Femur (tissue), 1 donor: Measurements from ENCODE around the gene CPLANE2.
"Not testable (repeated sequence)": the region's sequence is repeated elsewhere in the genome, so short reads cannot be mapped to it uniquely, and the experiment has no call there.

Experiments
- DNase-seq: peaks from one replicate; pipeline ENCODE4 v3.0.0-alpha.2; 2017

The CPLANE2 gene

DNA sequence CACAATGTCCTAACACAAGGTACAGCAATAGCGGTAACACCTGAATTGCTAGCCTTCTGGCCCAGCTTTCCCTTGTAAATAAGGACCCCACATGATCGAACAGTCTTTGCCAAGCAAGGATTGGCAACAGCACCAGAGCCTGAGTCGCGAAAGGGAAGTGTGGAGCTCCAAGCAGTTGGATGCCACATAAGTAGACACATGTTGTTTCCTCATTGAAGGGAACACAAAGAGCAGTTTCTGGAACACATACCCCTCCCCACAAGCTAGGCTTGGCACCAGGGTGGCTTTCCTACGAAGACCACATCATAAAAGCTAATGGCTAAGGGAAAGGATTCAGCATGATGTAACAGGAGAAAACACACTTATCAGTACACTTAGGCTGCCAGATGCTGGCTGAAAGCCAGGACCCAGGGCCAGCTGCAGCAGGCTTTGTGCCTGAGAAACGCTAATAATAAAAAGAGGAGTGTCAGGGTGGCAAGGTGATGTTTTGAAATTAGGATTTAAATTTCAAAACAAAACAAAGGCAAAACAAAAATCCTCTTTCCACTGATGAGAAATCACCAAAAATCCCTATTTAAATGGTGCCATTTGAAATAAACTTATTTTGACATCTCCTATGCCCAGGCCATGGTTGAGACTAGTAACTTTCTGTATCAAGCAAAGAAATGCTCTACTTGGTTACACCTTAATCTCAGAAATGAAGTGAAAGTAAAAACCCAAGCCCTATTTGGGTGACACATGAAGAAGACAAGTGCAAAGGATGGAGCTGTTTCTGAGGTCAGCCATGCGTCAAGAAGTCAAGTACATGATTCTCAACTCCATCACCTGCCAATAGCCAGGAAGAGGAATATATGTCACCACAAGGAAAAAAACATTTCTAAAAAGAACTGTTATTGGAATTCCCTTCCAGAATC lies 11.9 kb upstream of the CPLANE2 start:
- peak; percentile 80 for DNase-seq

DNA sequence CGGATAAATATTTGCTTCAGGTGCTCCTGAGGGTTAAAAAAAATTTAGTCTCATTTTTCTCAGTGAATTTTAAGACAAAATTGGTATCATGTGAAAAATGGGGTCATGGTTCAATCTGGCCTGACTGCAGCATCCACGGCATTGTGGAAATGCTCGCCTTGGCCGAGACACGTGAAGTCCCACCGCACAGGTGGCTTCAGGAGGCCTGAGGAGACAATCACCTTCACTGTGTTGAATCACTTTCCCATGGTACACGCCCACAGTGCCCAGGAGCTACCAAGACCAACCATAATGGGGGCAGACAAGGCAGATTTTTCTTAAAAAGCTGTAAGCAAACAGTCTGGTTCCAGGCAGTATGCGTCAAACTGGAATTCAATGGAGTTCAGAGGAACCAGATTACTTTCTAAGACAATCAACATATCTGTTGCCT lies 11.0 kb upstream of the CPLANE2 start:
- DNase-seq = no peak

DNA sequence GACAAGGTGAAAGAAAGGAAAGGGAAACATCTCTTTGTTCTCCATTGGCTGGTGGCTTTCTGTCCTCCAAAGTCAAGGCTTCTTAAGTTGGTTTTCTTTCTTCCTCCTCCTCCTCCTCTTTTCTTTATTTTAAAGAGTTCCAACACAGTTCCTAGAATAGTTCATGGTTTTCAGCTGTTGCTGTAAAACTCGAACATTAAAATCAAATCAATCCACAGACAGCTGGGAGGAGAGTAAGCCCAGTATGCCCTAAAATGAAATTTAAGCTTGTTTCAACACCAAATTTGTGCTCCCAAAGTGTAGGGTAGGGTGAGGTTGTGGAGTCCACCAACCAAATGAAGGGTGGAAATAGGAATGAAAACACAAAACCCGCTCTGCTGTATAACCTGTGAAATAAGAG lies 10.5 kb upstream of the CPLANE2 start:
- DNase-seq = no peak

DNA sequence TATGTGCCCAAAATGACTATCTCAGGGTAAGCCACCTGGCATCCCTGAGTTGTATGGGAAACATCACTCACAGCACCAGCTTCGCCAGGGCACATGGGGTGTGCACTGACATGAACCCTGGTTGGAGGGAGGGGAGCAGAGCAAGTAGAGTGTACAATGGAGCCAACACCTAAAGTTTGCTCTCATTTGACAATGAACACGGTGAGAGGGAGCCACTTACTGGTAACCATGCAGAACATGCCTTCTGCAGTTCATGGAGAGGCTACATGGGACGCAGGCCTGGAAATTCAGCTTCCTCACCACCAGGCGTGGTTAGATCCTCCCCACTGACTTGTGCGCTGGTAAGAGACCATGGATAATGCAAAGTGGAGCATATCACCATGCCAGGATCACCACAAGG lies 10.0 kb upstream of the CPLANE2 start:
- no peak for DNase-seq

DNA sequence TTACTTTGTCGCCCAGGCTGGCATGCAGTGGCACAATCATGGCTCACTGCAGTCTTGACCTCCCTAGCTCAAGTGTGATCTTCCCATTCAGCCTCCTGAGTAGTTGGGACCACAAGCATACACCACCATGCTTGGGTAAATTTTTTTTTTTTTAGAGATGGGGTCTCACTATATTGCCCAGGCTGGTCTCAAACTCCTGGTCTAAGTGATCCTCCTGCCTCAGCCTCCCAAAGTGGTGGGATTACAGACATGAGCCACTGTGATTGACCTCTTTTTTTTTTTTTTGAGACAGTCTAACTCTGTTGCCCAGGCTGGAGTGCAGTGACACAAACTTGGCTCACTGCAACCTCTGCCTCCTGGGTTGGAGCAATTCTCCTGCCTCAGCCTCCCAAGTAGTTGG lies 9.3 kb upstream of the CPLANE2 start:
- DNase-seq = not testable (repeated sequence)

DNA sequence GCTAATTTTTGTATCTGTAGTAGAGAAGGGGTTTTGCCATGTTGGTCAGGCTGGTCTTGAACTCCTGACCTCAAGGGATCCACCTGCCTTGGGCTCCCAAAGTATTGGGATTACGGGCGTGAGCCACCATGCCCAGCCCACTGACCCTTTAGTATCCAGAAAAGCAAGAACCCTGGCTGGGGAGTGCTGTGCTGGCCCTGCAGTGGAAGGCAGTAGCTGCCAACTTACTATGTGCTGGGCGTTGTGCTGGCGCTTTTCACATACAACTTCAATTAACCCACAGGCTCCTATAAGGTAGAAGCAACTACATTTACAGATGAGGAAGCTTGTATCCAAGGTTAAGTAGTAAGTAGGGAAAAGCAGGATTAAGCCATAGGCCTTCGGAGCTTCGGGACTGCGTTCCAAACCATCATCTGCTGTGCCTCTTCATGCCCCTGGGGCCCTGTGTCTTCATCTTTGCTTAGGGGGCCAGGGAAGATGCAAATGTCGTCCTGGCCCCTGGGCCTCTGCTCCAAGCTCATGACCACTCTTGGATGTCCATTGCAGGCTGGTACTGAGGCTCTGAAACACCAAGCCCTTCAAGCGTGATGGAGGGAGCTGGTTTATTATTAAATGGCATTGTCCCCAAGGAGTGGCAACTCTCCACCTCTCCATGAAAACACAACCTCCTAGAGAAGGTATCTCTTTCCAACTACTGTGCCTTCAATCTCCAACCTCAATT lies 8.7 kb upstream of the CPLANE2 start:
- no peak for DNase-seq

DNA sequence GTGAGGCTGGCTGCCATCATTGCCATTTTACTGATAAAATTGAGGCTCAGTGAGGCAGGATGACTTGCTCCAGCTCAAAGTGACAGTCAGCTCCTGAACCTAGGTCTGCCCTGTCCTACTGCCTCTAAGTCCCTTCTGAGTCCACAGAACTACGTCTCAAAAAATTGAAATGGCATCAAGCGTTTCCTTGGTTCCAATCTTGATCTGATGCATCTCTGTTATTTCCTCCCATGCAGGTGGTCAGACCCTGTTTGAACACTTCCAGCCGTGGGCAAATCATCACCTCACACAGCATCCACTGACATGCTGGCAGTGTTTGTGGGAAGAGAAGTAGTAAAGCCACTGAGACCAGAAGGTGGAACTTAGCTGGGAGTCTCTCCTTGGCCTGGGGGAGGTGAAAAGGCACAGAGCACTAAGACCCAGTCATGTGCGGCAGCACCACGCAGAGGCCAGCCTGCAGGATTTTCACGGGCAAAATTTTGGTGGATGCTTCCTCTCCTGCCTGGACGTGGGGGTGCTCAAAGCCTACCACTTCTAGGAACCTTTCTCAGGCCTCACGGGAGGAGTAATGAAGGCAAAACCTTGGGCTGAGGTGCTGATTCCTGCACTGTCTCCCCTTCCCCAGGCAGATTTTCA lies 7.8 kb upstream of the CPLANE2 start:
- DNase-seq = no peak

DNA sequence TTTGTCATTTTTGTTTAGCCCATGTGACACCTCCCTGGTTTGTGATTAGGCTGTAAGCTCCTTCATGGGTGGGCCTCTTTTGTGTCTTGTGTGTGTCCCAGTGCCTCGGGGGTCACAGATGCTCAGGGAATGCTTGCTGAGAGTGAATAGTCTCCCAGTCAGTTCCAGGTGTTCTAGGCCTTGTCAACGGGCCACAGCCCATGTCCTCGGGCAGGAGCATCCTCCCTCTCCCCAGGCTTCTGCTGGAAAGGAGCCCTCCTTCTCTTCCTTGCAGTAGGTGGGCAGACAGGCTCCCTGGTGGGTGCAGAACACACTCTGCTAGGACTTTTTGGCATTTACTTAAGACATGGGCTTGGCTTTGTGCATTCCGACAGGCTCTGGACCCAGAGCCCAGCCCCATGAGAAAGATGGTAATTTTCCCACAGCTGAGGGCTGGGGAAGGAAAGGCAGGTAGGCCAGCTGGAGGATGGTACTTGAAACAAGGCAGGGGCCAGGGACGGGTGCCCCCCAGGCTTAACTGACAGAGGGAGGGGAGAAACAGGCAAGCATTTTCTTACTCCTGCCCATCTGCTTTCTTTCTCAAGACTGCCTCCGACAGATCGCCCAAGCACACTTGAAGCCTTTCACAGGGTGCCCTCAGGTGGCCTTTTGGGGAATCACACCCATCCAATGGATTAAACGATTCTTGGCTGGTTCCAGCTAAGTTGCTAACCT lies 7.1 kb upstream of the CPLANE2 start:
- peak; percentile 86 for DNase-seq

DNA sequence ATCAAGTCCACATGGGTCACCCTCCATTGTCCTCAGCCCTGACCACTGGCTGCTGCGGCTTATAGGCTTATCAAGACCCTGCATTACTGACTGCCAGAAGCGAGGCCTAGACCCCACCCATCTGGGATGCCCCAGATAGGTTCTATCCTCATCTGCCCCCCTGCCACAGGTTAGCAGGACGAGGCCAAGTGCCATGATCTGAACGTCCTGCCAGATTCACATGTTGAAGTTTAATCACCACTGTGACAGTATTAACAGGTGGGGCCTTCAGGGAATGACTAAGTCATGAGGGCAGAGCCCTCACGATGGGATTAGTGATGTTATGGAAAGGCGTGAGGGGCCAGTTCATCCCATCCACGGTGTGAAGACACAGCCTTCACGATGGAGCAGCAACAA lies 6.2 kb upstream of the CPLANE2 start:
- no peak for DNase-seq

DNA sequence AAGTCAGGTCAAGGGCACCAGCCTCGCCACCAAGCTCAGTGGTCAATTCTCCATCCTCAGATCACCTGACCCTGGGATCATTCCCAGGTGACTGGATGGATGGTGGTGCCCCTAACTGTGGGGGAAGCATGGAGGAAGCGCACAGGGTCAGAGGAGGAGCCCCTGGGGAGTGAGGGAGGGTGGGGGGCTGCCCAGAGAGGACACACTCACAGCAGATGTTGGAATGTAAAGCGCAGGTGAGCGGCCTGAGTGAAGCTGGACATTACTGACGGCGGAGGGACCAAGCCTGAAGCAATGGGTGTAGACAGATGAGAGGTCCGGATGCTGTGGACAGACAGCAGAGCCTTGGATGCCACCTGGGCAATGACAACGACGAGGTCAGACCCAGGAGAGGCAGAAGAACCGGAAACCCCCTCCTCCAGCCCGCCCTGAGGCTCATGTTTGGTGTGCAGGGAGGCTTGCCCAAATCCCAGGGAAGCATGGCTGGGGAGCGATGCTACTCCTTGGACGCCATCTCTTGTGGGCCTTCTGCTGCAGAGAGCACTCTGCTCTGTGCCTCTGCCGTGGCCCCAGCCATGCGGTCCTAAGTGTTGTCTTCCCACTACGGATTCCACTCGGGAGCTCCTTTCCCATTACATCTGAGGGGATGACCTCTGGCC lies 5.7 kb upstream of the CPLANE2 start:
- no peak for DNase-seq

DNA sequence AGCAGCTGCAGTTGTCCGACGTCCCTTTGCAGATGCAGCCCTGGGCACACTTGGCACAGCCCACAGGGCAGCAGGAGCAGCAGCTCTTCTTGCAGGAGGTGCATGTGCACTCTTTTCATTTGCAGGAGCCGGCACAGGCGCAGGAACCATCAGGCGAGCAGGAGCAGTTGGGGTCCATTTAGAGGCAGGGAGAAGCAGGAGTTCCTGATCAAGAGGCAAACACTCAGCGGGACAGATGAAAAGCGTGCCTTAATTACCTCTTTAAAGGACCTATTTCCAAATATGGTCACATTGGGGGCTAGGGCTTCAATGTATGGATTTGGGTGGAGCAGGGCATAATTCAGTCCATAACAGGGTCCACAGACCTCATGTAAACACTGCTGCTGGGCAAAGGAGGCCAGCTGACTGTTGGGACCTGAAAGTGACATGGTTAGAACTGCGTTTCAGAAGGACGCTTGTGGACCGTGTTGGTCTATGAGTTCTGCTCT lies 4.3 kb upstream of the CPLANE2 start:
- no peak for DNase-seq

DNA sequence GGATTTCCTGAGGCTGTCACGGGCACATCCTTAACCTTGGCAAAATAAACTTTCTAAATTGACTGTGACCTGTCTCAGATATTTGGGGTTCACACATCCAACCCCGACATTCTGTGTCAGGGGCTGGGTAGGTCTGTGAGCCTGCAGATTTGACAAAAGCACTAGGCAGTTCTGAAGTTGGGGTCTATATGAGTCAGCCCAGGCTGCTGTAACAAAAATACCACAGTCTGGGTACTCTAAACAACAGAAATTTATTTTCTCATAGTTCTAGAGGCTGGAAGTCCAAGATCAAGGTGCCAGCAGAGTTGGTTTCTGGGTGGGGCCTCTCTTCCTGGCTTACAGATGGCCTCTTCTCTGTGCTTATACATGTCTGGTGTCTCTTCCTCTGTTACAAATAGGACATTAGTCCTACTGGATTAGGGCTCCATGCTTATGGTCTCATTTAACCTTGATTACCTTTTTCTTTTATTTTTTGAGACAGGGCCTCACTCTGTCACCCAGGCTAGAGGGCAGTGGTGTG lies 3.0 kb upstream of the CPLANE2 start:
- no peak for DNase-seq

DNA sequence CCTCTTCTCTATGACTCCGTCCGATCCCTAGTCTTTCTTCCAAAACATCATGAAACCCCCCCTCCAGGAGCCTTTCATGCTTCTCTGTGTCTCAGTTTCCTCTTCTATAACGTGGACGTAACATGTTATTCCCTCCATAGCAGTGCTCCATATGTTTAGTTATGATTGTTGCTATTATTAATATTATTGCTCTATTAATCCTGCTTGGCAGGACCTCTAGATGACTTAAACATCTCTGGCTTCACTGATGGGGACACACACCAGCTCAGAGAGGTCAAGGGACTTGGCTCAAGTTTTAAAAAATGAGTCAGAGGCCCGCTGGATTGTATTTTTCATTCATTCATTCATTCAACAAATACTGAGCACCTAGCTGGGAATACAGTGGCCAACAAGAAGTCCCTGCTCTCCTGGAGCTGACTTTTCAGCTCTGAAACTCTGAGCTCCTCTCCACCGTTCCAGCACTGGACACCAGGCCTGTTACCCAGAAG lies 404 bp upstream of the CPLANE2 start:
- no peak for DNase-seq

DNA sequence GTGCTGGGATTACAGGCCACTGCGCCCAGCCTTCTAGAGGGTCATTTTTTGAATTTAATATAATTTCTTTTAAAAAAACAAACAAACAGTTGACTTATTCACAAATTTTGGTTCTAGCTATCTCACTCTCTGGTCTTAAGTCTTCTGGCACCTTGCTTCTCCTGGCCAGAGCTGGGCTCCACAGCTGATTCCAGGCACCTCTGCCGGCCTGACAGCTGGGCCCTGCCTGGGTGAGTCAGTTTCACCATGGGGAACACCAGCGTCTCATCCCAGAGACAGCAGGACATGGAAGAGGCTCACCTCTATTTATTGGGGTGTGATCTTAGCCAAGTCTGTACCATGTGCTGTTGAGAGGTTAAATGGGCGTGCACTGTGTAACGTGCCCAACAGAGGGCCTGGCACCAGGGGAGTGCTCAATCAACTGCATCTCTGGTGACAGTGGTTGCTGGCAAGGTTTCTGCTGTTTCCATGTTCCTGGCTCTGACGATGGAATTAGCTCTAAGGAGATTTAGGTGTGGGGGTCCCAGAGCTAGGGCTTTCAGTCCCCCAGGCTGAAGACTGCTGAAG lies 956 bp downstream of the CPLANE2 start:
- no peak for DNase-seq

DNA sequence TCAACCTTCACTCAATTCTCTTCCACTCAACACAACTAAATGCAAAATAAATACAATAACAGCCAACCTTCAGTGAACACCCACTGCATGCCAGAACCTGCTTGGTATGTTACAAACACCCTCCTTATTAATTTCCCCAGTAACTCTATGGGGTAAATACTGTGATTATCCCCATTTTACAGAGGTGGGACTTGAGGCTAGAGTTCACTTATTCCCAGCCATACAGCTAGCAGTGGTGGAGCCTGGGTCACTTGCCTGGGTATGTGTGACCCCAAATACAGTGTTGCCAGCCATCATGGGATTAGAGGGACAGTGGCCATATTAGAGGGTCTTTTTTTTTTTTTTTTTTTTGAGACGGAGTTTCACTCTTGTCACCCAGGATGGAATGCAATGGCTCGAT lies 1.6 kb downstream of the CPLANE2 start:
- DNase-seq = no peak

DNA sequence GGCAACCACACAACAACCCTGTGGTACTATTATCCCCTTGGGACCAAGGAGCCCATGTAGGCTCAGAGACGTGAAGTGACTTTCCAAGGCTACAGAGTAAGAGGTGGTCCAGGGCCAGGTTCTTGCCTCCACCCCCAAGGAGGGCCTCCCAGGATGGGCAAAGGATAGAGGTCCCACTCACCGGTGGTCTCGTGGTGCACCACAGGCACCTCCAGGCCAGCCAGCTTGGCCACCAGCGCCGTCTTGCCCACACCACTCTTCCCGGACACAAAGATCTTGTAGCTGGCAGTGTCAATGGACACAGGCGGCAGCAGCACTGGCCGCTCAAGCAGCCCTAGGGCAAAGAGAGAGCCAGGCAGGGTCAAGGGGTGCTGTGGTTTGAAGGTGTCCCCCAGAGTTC lies 3.6 kb downstream of the CPLANE2 start:
- DNase-seq = no peak

DNA sequence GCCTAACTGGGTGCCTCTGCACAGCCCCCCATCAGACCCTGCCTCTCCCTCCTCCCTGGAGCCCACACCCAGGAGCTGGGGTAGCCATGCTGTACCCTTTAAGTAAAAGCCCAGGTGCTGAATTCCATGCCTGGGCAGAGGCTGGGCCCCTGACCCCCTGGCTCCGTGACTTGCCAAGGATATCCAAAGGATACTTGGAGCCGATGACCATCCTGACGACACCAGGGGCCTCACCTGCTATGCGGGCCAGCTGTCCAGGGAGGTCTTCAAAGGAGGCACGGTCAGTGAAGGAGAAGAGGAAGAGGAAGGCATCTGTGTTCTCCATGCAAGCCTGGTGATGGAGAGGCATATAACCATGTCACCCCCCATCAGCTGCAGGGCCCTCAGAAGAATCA lies 4.7 kb downstream of the CPLANE2 start:
- DNase-seq = no peak

DNA sequence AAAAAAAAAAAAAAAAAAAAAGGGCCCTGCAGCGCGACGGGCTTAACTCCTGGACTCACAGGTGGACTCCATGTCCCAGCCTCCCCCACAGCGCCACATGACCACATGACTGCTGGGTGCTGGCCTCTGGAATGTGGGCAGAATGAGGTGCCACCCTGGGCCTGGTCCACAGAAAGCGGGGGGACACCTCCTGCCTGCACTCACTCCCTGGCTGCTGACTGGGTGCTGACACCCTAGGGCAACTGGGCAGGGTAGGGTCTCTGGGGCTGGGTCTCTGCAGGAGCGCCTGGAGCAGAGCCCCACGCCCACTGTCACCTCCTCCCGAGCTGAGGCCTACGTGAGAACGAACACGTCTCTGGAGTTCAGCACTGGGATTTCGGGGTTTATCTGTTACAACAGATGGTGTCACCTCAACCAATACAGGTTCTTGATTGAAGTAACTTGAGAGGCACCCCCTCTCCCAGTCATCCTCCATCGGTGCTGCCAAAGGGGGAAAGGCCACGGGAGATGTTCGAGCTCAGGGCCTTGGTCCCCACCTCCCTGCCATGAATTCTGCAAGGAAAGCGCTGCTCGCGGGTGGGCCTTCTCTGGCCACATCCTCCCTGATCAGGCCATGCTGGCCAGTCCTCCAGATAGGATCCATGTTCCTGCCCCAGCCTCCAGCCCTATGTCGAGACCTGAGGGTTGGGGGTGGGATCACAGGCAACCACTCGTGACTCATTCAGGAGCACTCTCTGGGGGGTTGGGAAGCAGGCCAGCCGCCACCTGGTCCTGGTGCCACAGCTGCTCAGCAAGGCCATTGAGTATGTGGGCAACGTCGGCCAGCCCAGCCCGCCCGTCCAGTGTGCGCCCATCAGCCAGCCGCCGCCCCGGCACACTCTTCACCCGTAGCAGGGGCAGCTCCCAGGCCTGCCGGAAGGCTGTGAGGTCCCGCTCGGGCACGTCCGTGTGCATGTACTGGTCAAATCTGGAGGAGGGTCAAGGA lies 5.4 kb downstream of the CPLANE2 start:
- no peak for DNase-seq

DNA sequence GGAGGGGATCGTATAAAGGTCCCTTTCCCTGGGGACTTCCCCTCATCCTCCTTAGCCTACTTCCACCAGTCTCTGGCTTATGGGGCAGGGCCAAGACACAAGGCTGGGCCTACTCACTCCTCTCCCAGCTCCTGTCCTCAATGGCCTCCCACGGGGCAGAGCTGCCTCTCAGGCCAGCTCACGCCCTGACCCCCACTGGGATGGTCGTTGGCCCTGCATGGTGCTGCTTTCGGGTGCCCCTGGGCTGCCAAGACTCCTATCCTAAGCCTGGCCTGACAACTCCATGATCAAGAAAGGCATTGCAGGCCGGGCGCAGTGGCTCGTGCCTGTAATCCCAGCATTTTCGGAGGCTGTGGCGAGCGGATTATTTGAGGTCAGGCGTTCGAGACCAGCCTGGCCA lies 6.2 kb downstream of the CPLANE2 start:
- no peak for DNase-seq
